ENCODE results near the gene GPR107.

GRCh38 chr9:130058887-130059286 is 5.2 kb downstream of the GPR107 start:
- no peak for TF ChIP-seq REST (IDR thresholded peaks at IDR 0.05; ENCODE audit: unreplicated experiment)
- TF ChIP-seq, protein P1, sequence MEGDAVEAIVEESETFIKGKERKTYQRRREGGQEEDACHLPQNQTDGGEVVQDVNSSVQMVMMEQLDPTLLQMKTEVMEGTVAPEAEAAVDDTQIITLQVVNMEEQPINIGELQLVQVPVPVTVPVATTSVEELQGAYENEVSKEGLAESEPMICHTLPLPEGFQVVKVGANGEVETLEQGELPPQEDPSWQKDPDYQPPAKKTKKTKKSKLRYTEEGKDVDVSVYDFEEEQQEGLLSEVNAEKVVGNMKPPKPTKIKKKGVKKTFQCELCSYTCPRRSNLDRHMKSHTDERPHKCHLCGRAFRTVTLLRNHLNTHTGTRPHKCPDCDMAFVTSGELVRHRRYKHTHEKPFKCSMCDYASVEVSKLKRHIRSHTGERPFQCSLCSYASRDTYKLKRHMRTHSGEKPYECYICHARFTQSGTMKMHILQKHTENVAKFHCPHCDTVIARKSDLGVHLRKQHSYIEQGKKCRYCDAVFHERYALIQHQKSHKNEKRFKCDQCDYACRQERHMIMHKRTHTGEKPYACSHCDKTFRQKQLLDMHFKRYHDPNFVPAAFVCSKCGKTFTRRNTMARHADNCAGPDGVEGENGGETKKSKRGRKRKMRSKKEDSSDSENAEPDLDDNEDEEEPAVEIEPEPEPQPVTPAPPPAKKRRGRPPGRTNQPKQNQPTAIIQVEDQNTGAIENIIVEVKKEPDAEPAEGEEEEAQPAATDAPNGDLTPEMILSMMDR (conservative IDR thresholded peaks at IDR 0.05; ENCODE audit: low read depth in 2 of 2): no peak

Data from GM23338 (cell line).